Small intestine (tissue), 7 donors: ENCODE measurements around the gene ACBD6. TPM values are rescaled to one million over a fixed set of nuclear protein-coding genes. Genes with fewer than 3 reads are reported as not detected.
A peak's percentile ranks its signal among the peaks of the same experiment; 100 is the strongest.

Experiments
- DNase-seq, 2 donors: peaks; one replicate each; pipeline versions ENCODE4 v3.0.0 to v3.0.0-alpha.2; 2013
- FAIRE-seq: peaks from 2 replicates; lab custom pipeline; 2012; peaks lifted over from hg19 to GRCh38; lab: Jason Lieb, UNC
- H3K27ac ChIP-seq, 3 donors: one replicate each; pipeline ENCODE4 v1.5.1; 2013; ENCODE audit warnings: low read length in 2 of 3, mild to moderate bottlenecking in 2 of 3, control low read depth in 1 of 3, inconsistent platforms in 1 of 3, low read depth in 1 of 3, moderate library complexity in 1 of 3
- H3K27me3 ChIP-seq, 3 donors: one replicate each; pipeline ENCODE4 v1.6.1; 2013; ENCODE audit warnings: low read length in 3 of 3, inconsistent platforms in 1 of 3; ENCODE audit not compliant: control insufficient read depth in 3 of 3, insufficient read depth in 3 of 3
- H3K36me3 ChIP-seq, 3 donors: one replicate each; pipeline ENCODE4 v1.6.1; 2013; ENCODE audit warnings: low read length in 3 of 3, inconsistent platforms in 1 of 3, low read depth in 1 of 3, mild to moderate bottlenecking in 1 of 3, moderate library complexity in 1 of 3; ENCODE audit not compliant: control insufficient read depth in 3 of 3, insufficient read depth in 2 of 3
- H3K4me1 ChIP-seq, 3 donors: one replicate each; pipeline ENCODE4 v1.6.1; 2013; ENCODE audit warnings: low read length in 2 of 3, inconsistent platforms in 1 of 3, low read depth in 1 of 3, mild to moderate bottlenecking in 1 of 3, moderate library complexity in 1 of 3; ENCODE audit not compliant: control insufficient read depth in 3 of 3, insufficient read depth in 2 of 3
- H3K4me3 ChIP-seq, 3 donors: one replicate each; pipeline ENCODE4 v1.5.1; 2013; ENCODE audit warnings: low read length in 3 of 3, control low read depth in 1 of 3, inconsistent platforms in 1 of 3, low read depth in 1 of 3, mild to moderate bottlenecking in 1 of 3, moderate library complexity in 1 of 3
- H3K9me3 ChIP-seq, 2 donors: one replicate each; pipeline ENCODE4 v1.6.1; 2013; ENCODE audit warnings: low read depth in 1 of 2, low read length in 1 of 2; ENCODE audit not compliant: control insufficient read depth in 2 of 2, insufficient read depth in 1 of 2
- WGBS, 3 donors: extraction: QIAGEN DNeasy Blood & Tissue Kit; methylation state at CpG; one replicate each; pipeline ENCODE4 v1.1.7; 2013; 5-methylcytosine and 5-hydroxymethylcytosine counted together
- polyA plus RNA-seq, 4 donors: library from polyadenylated mRNA; stranded (reverse) in 3 of 4; unstranded in 1 of 4; fragments of 200-250 nt in 3 of 4; fragments of 120-200 nt in 1 of 4; gene quantifications; one replicate each; pipeline versions ENCODE4 v1.2.1 to v1.2.3, GENCODE V29; 2013
- donor health status: healthy with polysubstance abuse.
- donor health status: control.
- donor health status: control.
- donor health status: Bipolar disorder and iron deficiency.
- donor health status: healthy.

The ACBD6 gene
- polyA plus RNA-seq, 4 donors: 12.7 to 49.5 (median 20.7) TPM

- Histone ChIP-seq H3K36me3 (peaks cover 0 to 22% (median 4%) of the 10 kb centered on the region in 3 donors), H3K4me1 (no peaks in the 10 kb centered on the region), H3K27ac (no peak overlapping the region), H3K4me3 (no peak overlapping the region), H3K27me3 (no peaks in the 10 kb centered on the region), H3K9me3 (no peaks in the 10 kb centered on the region)
- FAIRE-seq: no peak
- no peak for DNase-seq
Measured at GRCh38 chr1:180489976-180490375, 12.4 kb downstream of the ACBD6 start.

- H3K4me1 ChIP-seq: no peaks in the 10 kb centered on the region
- H3K27me3 ChIP-seq: no peaks in the 10 kb centered on the region
- H3K4me3 ChIP-seq: no peak overlapping the region
- FAIRE-seq: no peak
- H3K9me3 ChIP-seq: no peaks in the 10 kb centered on the region
- no peak overlapping the region for H3K27ac ChIP-seq
- no peak for DNase-seq
- 83 to 93% (median 92%) methylated on average over 2 of the region's 2 CpGs for WGBS, 3 donors
- H3K36me3 ChIP-seq: peaks cover 0 to 22% (median 2%) of the 10 kb centered on the region in 3 donors
Measured at GRCh38 chr1:180489313-180489712, 13.1 kb downstream of the ACBD6 start.

- no peak for DNase-seq
- H3K4me1 ChIP-seq: no peaks in the 10 kb centered on the region
- no peak overlapping the region for H3K27ac ChIP-seq
- WGBS, 3 donors: 83 to 91% (median 87%) methylated on average over 2 of the region's 2 CpGs
- H3K27me3 ChIP-seq: no peaks in the 10 kb centered on the region
- peaks cover 0 to 22% (median 0%) of the 10 kb centered on the region in 3 donors for H3K36me3 ChIP-seq
- H3K9me3 ChIP-seq: no peaks in the 10 kb centered on the region
- FAIRE-seq: no peak
- H3K4me3 ChIP-seq: no peak overlapping the region
Measured at GRCh38 chr1:180488661-180489060, 13.7 kb downstream of the ACBD6 start.

- FAIRE-seq (no peak), DNase-seq (no peak)
- WGBS, 3 donors: 94 to 96% (median 96%) methylated on average over 1 of the region's 1 CpG
- no peaks in the 10 kb centered on the region for H3K9me3 ChIP-seq
- H3K36me3 ChIP-seq: peaks cover 0 to 13% (median 0%) of the 10 kb centered on the region in 3 donors
- H3K4me1 ChIP-seq: no peaks in the 10 kb centered on the region
- no peak overlapping the region for H3K27ac ChIP-seq
- H3K4me3 ChIP-seq: no peak overlapping the region
- no peaks in the 10 kb centered on the region for H3K27me3 ChIP-seq
Measured at GRCh38 chr1:180486092-180486491, 16.3 kb downstream of the ACBD6 start.

GRCh38 chr1:180484490-180484889 lies 17.9 kb downstream of the ACBD6 start:
- H3K4me3 ChIP-seq: no peak overlapping the region
- H3K9me3 ChIP-seq: no peaks in the 10 kb centered on the region
- no peak overlapping the region for H3K27ac ChIP-seq
- no peaks in the 10 kb centered on the region for H3K27me3 ChIP-seq
- peaks cover 0 to 10% (median 0%) of the 10 kb centered on the region in 3 donors for H3K36me3 ChIP-seq
- no peak for DNase-seq
- H3K4me1 ChIP-seq: no peaks in the 10 kb centered on the region
- FAIRE-seq: no peak
- WGBS, 3 donors: 94 to 97% (median 96%) methylated on average over 8 of the region's 8 CpGs

GRCh38 chr1:180482425-180483275 lies 19.7 kb downstream of the ACBD6 start:
- no peaks in the 10 kb centered on the region for H3K27me3 ChIP-seq
- peak; percentile 52 to 53 for DNase-seq
- no peak overlapping the region for H3K4me3 ChIP-seq
- H3K9me3 ChIP-seq: no peaks in the 10 kb centered on the region
- H3K36me3 ChIP-seq: peaks cover 0 to 8% (median 0%) of the 10 kb centered on the region in 3 donors
- peak; percentile 33 for FAIRE-seq
- no peaks in the 10 kb centered on the region for H3K4me1 ChIP-seq
- WGBS, 3 donors: 24 to 27% (median 25%) methylated on average over 10 of the region's 10 CpGs
- no peak overlapping the region for H3K27ac ChIP-seq

- DNase-seq (no peak), FAIRE-seq (no peak)
- H3K27me3 ChIP-seq: no peaks in the 10 kb centered on the region
- no peaks in the 10 kb centered on the region for H3K9me3 ChIP-seq
- H3K36me3 ChIP-seq: peaks cover 0 to 5% (median 0%) of the 10 kb centered on the region in 3 donors
- whole genome bisulfite sequencing, 3 donors: 94 to 95% (median 95%) methylated on average over 1 of the region's 1 CpG
- H3K4me3 ChIP-seq: no peak overlapping the region
- H3K4me1 ChIP-seq: no peaks in the 10 kb centered on the region
- H3K27ac ChIP-seq: no peak overlapping the region
Measured at GRCh38 chr1:180470031-180470430, 32.3 kb downstream of the ACBD6 start.

- Histone ChIP-seq H3K4me1 (no peaks in the 10 kb centered on the region), H3K36me3 (peaks cover 0 to 5% (median 0%) of the 10 kb centered on the region in 3 donors), H3K9me3 (peaks cover 0 to 7% of the 10 kb centered on the region in 2 donors), H3K27me3 (no peaks in the 10 kb centered on the region), H3K4me3 (no peak overlapping the region), H3K27ac (no peak overlapping the region)
- FAIRE-seq (no peak), DNase-seq (no peak)
- 94 to 96% (median 96%) methylated on average over 5 of the region's 5 CpGs for WGBS, 3 donors
Measured at GRCh38 chr1:180468311-180468710, 34.1 kb downstream of the ACBD6 start.
